Right atrium auricular region (tissue), 2 donors: Measurements from ENCODE around the gene DEFB124. TPM values are rescaled to one million over a fixed set of nuclear protein-coding genes. Genes with fewer than 3 reads are reported as not detected.
"Not testable (repeated sequence)": the region's sequence is repeated elsewhere in the genome, so short reads cannot be mapped to it uniquely, and the experiment has no call there.

ENCODE experiments used
- DNase-seq: peaks from one replicate; pipeline ENCODE4 v3.0.0-alpha.2; 2019; ENCODE audit warnings: low spot score
- H3K27ac ChIP-seq, 2 donors: fragments of 200-600 bp; sonication (generic); 1 replicate in 1 of 2; 2 replicates in 1 of 2; pipeline ENCODE4 v1.5.1; 2016 to 2019
- H3K27me3 ChIP-seq, 2 donors: fragments of 200-600 bp; sonication (generic); one replicate each; pipeline versions ENCODE4 v1.5.1 to v1.6.0; 2017 to 2019
- H3K36me3 ChIP-seq: fragments of 200-600 bp; sonication (generic); one replicate; pipeline ENCODE4 v1.5.1; 2016
- H3K4me1 ChIP-seq, 2 donors: fragments of 200-600 bp; sonication (generic); one replicate each; pipeline versions ENCODE4 v1.5.1 to v1.6.0; 2017 to 2019
- H3K4me3 ChIP-seq, 2 donors: fragments of 200-600 bp; sonication (generic); 1 replicate in 1 of 2; 2 replicates in 1 of 2; pipeline ENCODE4 v1.5.1; 2017 to 2019; ENCODE audit warnings: mild to moderate bottlenecking in 1 of 2, moderate library complexity in 1 of 2
- H3K9me3 ChIP-seq, 2 donors: fragments of 200-600 bp; sonication (generic); one replicate each; pipeline ENCODE4 v1.5.1; 2019
- total RNA-seq, 2 donors: library from RNA; depleted of rRNA; stranded (reverse); fragments of >200 nt; gene quantifications; one replicate each; pipeline ENCODE4 v1.1.0, GENCODE V29; 2016
- TF ChIP-seq, protein P1 (sequence below), 2 donors: fragments of 200-600 bp; sonication (generic); IDR thresholded peaks; one replicate each; pipeline ENCODE4 v1.5.1; 2019; ENCODE audit warnings: antibody characterized with exemption in 2 of 2

Gene DEFB124
- total RNA-seq, 2 donors from 2014 or later, result not detected

DNA sequence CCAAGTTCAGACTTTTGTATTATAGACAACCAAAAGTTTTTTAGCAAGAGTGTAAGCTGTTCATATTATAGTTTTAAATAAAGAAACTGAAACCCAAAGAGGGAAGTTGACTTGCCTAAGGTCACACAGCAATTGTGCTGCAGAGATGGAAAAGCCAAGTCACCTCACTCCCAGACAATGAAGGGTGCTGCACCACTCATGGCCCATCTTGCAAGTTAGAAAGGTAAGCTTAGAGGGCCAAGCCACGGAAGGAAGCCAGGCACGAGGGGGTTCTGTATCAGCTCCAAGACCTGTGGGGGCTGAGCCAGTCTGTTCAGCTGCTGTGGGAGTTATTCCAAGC lies 860 bp downstream of the DEFB124 start:
- no peaks in the 10 kb centered on the region for H3K36me3 ChIP-seq
- DNase-seq, result no peak
- no peak overlapping the region for H3K4me3 ChIP-seq
- H3K27ac ChIP-seq, result no peak overlapping the region
- H3K9me3 ChIP-seq, result no peaks in the 10 kb centered on the region
- TF ChIP-seq, protein P1, sequence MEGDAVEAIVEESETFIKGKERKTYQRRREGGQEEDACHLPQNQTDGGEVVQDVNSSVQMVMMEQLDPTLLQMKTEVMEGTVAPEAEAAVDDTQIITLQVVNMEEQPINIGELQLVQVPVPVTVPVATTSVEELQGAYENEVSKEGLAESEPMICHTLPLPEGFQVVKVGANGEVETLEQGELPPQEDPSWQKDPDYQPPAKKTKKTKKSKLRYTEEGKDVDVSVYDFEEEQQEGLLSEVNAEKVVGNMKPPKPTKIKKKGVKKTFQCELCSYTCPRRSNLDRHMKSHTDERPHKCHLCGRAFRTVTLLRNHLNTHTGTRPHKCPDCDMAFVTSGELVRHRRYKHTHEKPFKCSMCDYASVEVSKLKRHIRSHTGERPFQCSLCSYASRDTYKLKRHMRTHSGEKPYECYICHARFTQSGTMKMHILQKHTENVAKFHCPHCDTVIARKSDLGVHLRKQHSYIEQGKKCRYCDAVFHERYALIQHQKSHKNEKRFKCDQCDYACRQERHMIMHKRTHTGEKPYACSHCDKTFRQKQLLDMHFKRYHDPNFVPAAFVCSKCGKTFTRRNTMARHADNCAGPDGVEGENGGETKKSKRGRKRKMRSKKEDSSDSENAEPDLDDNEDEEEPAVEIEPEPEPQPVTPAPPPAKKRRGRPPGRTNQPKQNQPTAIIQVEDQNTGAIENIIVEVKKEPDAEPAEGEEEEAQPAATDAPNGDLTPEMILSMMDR (IDR thresholded peaks at IDR 0.05), result no peak
- H3K27me3 ChIP-seq, result no peaks in the 10 kb centered on the region
- H3K4me1 ChIP-seq, result peaks cover 0 to 14% of the 10 kb centered on the region in 2 donors

DNA sequence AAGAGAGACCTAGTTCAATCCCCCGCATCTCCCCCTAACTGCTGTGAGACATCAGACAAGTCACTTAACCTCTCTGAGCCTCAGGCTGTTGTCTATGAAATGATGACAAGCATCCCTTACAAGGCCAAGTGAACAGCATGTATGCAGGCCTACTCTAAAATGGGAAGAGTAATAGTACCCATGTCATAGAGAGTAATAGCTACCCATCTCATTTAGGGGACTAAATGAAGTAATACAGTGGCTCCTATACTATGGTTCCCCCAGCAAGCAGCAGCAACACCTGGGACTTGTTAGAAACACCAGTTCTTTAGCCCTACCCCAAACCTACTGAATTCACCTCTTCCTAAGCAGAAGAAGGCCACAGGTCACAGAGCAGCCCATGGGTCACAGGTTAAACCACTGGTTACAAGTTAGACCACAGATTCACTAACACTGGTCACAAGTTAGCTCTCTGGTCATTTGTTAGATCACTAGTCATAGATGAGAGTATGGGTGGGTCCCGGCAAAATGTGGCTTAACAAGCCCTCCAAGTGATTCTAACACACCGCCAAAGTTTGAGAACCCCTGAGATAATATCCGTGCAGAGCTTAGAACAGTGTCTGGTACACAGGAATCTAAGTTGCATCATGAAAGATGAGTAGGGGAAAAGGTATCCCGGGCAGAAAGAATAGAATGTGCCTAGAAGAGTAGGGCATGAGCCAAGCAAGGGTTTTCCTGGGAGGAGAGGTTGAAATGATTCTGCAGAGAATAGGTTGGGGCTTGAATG lies 1.4 kb downstream of the DEFB124 start:
- no peaks in the 10 kb centered on the region for H3K27me3 ChIP-seq

DNA sequence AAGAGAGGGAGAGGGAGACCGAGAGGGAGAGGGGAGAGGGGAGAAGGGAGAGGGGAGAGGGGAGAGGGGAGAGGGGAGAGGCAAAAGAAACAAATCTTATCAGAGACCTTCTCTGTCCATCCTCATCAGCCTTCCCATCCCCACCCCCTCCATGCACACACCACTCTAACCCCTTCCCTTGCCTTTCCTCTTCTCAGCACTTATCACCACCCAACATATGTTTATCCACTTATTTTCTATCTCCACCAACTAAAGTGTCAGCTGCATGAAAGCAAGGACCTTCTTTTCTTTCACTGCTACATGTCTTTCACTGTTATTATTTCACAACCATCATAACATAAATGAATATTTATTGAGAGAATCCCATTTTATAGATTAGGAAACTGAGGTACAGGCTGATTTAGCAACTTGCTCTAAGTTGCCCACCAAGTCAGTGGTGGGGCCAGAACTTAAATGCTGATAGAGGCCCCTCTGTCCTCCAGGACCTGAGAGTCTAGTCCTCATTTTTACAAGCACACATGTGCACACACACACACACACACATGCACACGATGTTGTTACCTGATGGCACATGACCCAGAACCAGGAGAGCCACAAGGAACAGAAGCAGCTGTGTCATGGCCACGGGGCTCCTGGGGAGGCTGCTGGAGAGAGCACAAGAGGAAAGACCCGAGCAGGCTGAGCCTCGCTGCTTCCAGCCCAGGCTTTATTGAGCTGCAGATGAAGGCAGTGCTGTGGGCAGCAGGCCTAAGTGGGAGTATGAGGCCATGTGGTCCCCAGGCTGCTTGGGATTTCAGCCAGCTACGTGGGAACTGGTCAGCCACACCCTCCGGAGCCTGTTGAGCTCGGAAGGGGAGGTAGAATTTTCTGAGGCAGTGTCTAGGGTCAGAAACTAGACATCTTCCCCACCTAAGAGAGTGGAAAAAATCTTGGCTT lies 2.3 kb downstream of the DEFB124 start:
- DNase-seq, result no peak
- H3K36me3 ChIP-seq, result no peaks in the 10 kb centered on the region
- H3K9me3 ChIP-seq, result no peaks in the 10 kb centered on the region
- no peak overlapping the region for H3K27ac ChIP-seq
- no peak overlapping the region for H3K4me3 ChIP-seq
- peaks cover 0 to 14% of the 10 kb centered on the region in 2 donors for H3K4me1 ChIP-seq
- TF ChIP-seq, protein P1 (IDR thresholded peaks at IDR 0.05), result no peak
- H3K27me3 ChIP-seq, result no peaks in the 10 kb centered on the region

More for the DNA sequence above, 1.4 kb downstream of the DEFB124 start:
- Histone ChIP-seq H3K9me3 (no peaks in the 10 kb centered on the region), H3K4me1 (peaks cover 0 to 14% of the 10 kb centered on the region in 2 donors), H3K36me3 (no peaks in the 10 kb centered on the region), H3K27ac (no peak overlapping the region), H3K4me3 (no peak overlapping the region)
- no peak for DNase-seq
- TF ChIP-seq, protein P1 (IDR thresholded peaks at IDR 0.05), result no peak

DNA sequence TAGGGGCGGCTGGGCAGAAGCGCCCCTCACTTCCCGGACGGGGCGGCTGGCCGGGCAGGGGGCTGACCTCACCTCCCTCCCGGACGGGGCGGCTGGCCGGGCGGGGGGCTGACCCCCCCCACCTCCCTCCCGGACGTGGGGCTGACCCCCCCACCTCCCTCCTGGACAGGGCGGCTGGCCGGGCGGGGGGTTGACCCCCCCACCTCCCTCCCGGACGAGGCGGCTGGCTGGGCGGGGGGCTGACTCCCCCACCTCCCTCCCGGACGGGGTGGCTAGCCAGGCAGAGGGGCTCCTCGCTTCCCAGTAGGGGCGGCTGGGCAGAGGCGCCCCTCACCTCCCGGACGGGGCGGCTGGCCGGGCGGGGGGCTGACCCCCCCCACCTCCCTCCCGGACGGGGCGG lies 4.0 kb downstream of the DEFB124 start:
- DNase-seq, H3K9me3 ChIP-seq, H3K27ac ChIP-seq, H3K4me3 ChIP-seq, H3K36me3 ChIP-seq, H3K27me3 ChIP-seq: not testable (repeated sequence)
- peaks cover 0 to 12% of the 10 kb centered on the region in 2 donors for H3K4me1 ChIP-seq

DNA sequence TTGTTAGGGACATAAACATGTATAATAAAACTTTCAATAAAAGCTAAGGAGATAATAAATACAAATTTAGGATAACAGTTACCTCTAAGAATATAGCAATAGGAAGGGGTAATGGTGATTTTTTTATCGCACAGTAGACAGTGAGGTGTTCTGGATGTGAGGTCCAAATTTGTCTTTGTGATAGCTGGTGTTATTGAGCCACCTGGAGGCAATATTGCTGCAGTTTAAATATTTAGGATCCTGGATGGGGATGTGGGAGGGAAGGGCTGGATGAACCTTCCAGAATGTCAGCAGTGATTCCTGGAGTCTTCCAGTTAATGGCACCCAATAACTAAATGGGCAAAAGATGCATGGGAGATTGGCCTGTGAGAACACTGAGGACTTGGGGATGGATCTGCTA lies 20.6 kb downstream of the DEFB124 start:
- Histone ChIP-seq H3K4me3 (no peak overlapping the region), H3K27me3 (peaks cover 0 to 3% of the 10 kb centered on the region in 2 donors), H3K9me3 (no peaks in the 10 kb centered on the region), H3K4me1 (no peaks in the 10 kb centered on the region), H3K27ac (no peak overlapping the region), H3K36me3 (no peaks in the 10 kb centered on the region)
- DNase-seq, result no peak
- TF ChIP-seq, protein P1 (IDR thresholded peaks at IDR 0.05), result no peak

DNA sequence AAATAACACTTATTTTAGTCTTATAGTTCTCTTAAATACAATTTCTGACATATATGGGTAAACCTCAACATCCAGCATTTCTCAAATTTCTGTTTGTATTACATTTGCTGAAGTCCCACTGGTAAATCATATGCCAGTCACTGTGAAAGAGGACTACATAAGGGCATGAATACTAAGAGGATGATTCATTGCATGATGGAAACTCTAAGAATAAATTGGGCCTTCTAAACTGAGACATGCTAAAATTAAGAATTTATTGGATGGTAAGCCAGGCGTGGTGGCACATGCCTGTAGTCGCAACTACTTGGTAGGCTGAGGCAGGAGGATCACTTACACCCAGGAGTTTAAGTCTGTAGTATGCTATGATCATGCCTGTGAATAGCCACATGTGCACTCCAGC lies 22.4 kb downstream of the DEFB124 start:
- Histone ChIP-seq H3K27me3 (no peaks in the 10 kb centered on the region), H3K4me3 (no peak overlapping the region), H3K9me3 (no peaks in the 10 kb centered on the region), H3K4me1 (no peaks in the 10 kb centered on the region), H3K36me3 (no peaks in the 10 kb centered on the region), H3K27ac (no peak overlapping the region)
- no peak for DNase-seq
- TF ChIP-seq, protein P1 (IDR thresholded peaks at IDR 0.05), result no peak
